K562 (cell line): ENCODE results near the gene ACAD10.

Source experiments
- GMEB1 ChIP-seq: fragments of 250-450 bp; sonication (Bioruptor Pico); IDR thresholded peaks from 2 replicates; pipeline ENCODE4 v1.4.0; 2020; ENCODE audit warnings: mild to moderate bottlenecking
- KDM4B ChIP-seq, 2 experiments: fragments of 450-650 bp in 1 of 2; sonication (generic) in 1 of 2; IDR thresholded peaks; 2 replicates each; pipeline ENCODE4 v1.6.1; 2016 to 2017; ENCODE audit warnings: borderline replicate concordance in 2 of 2, antibody characterized with exemption in 1 of 2, low read depth in 1 of 2, mild to moderate bottlenecking in 1 of 2
- MAZ ChIP-seq, 2 experiments: fragments of 450-650 bp in 1 of 2; sonication (generic) in 1 of 2; formaldehyde crosslinking; IDR thresholded peaks in 1 of 2; conservative IDR thresholded peaks in 1 of 2; 2 replicates each; pipeline versions ENCODE4 v1.4.0 to v1.5.0; 2020; ENCODE audit warnings: mild to moderate bottlenecking in 1 of 2, missing genetic modification reagents in 1 of 2
- REST ChIP-seq, 2 experiments: fragments of 450-650 bp; formaldehyde crosslinking in 1 of 2; IDR thresholded peaks; 2 replicates each; pipeline versions ENCODE4 v1.4.0 to v1.6.1; 2014 to 2020; ENCODE audit warnings: mild to moderate bottlenecking in 2 of 2, borderline replicate concordance in 1 of 2, low read depth in 1 of 2
- ZNF217 ChIP-seq: sonication (generic); formaldehyde crosslinking; IDR thresholded peaks from 2 replicates; pipeline ENCODE4 v1.8.0; 2022; ENCODE audit warnings: mild to moderate bottlenecking, missing genetic modification reagents

DNA sequence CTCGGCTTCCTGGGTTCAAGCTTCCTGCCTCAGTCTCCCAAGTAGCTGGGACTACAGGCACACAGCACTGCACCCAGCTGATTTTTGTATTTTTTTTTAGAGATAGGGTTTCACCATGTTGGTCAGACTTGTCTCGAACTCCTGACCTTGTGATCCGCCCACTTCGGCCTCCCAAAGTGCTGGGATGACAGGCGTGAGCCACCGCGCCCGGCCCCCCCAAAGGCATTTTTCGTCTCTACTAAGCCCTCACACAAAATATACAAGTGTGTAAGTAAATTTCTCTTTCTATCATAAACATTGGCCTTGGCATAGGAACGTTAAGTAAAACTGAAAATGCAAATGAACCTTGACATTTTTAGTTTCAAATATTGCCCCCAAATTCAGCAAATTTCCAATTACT, 2.1 kb downstream of the ACAD10 start:
- TF ChIP-seq MAZ (CRISPR knock-in tag; conservative IDR thresholded peaks at IDR 0.05 in 1 of 2, IDR thresholded peaks at IDR 0.05 in 1 of 2) (no peak), REST (IDR thresholded peaks at IDR 0.05; ENCODE audit: borderline replicate concordance) (no peak), REST (CRISPR knock-in tag; IDR thresholded peaks at IDR 0.05; ENCODE audit: low read depth) (no peak), GMEB1 (CRISPR knock-in tag) (no peak), ZNF217 (CRISPR knock-in tag) (no peak), KDM4B (IDR thresholded peaks at IDR 0.05; ENCODE audit: borderline replicate concordance in 2 of 2, low read depth in 1 of 2) (no peak)
